Muscle of leg (tissue), 11 donors: ENCODE data around the gene NFKBIZ. TPM values are rescaled to one million over a fixed set of nuclear protein-coding genes. Genes with fewer than 3 reads are reported as not detected.
"Not testable (repeated sequence)": the region's sequence is repeated elsewhere in the genome, so short reads cannot be mapped to it uniquely, and the experiment has no call there.

ENCODE experiments used
- DNase-seq: peaks from one replicate; pipeline ENCODE4 v3.0.0; 2013
- H3K27ac ChIP-seq: one replicate; pipeline ENCODE4 v1.5.1; 2013; ENCODE audit warnings: mild to moderate bottlenecking, low read length, control low read depth
- H3K27me3 ChIP-seq: one replicate; pipeline ENCODE4 v1.6.1; 2013; ENCODE audit warnings: low read length; ENCODE audit not compliant: control insufficient read depth, insufficient read depth
- H3K36me3 ChIP-seq: one replicate; pipeline ENCODE4 v1.6.1; 2013; ENCODE audit warnings: low read length; ENCODE audit not compliant: control insufficient read depth, insufficient read depth
- H3K4me1 ChIP-seq: one replicate; pipeline ENCODE4 v1.6.1; 2013; ENCODE audit warnings: low read length; ENCODE audit not compliant: control insufficient read depth, insufficient read depth
- H3K4me3 ChIP-seq: one replicate; pipeline ENCODE4 v1.5.1; 2013; ENCODE audit warnings: low read length, control low read depth
- H3K9me3 ChIP-seq: replicated peaks from 2 replicates; pipeline ENCODE4 v1.6.1; 2013; ENCODE audit warnings: low read depth, low read length; ENCODE audit not compliant: control insufficient read depth
- WGBS: methylation state at CpG from one replicate; pipeline ENCODE4 v1.1.5; 2013; ENCODE audit warnings: missing lambda C conversion rate; ENCODE audit not compliant: insufficient coverage; 5-methylcytosine and 5-hydroxymethylcytosine counted together
- polyA plus RNA-seq, 8 donors: library from polyadenylated mRNA; unstranded; fragments of 120-200 nt; gene quantifications; one replicate each; pipeline versions ENCODE4 v1.2.1 to v1.2.3, GENCODE V29; 2013; ENCODE audit warnings: inconsistent platforms in 1 of 8, low replicate concordance in 1 of 8; ENCODE audit not compliant: insufficient read length in 8 of 8, insufficient read depth in 1 of 8
- total RNA-seq: library from RNA; stranded (reverse); fragments of 120-200 nt; gene quantifications from one replicate; pipeline ENCODE4 v1.2.4, GENCODE V29; 2013

The NFKBIZ gene
- total and polyA plus RNA-seq, 9 donors = 1.4 to 11.6 (median 3.6) TPM

DNA sequence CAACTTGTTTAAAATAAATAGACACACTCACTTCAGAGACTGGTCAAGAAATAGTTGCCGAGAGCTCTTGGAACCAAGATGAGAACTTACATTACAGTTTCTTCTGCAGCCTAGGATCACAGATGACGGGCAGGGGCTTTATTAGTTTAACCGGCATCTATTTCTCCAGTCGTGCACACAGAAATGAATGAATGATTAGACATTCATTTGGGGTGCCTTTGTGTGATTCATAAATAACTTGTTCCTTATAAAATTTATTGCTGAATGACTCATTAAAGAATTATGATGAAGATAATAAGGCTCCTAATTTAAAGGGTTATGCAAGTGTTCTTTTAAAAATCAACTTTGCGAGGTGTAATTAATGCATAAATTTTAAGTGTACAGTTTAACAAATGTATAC, 20.8 kb downstream of the NFKBIZ start:
- Histone ChIP-seq H3K36me3 (no peaks in the 10 kb centered on the region), H3K27me3 (no peaks in the 10 kb centered on the region), H3K4me3 (no peak overlapping the region), H3K9me3 (no peaks in the 10 kb centered on the region), H3K27ac (no peak overlapping the region), H3K4me1 (no peaks in the 10 kb centered on the region)
- no peak for DNase-seq
- no CpG with 5 or more reads among the region's 5 CpGs for WGBS

DNA sequence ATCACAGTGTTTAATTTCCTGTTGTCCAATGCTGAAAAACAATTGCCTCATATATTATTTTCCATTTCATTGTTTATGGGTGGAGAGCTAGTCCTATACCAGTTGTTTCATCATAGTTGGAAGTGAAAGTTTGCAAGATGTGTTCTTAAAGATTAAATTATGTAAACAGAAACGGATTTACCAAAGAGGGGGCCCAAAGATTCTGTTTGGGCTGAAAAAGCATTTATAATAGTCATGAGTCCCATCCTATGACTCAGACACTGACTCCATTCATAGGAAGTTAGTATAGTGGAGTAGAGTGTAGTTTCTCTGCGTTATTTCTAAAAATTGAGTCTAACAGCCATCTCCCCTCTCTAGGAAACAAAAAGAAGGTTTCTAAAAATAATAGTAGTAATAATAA, 24.3 kb downstream of the NFKBIZ start:
- no CpG with 5 or more reads among the region's 2 CpGs for WGBS
- Histone ChIP-seq H3K27ac (no peak overlapping the region), H3K36me3 (no peaks in the 10 kb centered on the region), H3K27me3 (no peaks in the 10 kb centered on the region), H3K4me1 (no peaks in the 10 kb centered on the region), H3K9me3 (no peaks in the 10 kb centered on the region), H3K4me3 (no peak overlapping the region)
- DNase-seq = no peak

DNA sequence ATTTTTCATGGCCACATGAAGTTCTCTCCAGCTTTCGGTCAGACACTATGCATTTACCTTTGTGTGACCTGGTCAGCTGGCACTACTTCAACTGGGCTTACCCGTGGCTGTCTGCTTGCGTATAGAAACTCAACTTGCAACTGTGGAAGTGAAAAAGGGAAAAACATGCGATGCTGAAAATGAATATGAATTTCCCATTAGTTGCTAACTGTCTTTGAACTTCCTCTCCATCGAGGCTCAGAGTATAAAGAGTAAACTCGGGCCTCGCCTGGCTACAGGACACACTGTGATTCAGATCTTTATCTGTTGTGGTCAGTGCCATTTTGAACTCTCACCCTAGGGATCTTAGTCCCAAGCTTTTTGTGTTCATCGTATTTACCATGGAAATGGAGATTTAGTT, 26.8 kb downstream of the NFKBIZ start:
- Histone ChIP-seq H3K27me3 (no peaks in the 10 kb centered on the region), H3K4me3 (no peak overlapping the region), H3K27ac (no peak overlapping the region), H3K4me1 (no peaks in the 10 kb centered on the region), H3K9me3 (no peaks in the 10 kb centered on the region), H3K36me3 (no peaks in the 10 kb centered on the region)
- peak; percentile 58 for DNase-seq
- WGBS = 89% methylated on average over 1 of the region's 8 CpGs

DNA sequence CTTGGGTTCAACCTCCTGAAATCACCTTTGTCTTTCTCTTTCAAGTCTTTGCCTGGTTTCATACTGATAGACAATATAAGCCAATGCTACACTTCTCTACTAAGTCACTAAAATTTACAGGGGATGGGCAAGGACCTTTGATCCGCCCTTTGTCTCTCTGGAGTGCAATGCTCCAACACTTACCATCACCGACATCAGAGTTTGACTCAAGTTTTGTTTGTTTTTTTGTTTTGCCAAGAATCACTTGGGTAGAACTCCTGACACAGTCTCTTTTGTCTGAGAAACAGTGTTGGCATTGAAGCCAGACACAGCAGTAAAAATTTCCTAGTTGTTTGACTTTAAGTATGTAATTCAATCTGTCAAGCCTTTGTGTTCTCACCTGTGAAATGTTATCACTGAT, 29.3 kb downstream of the NFKBIZ start:
- H3K36me3 ChIP-seq = no peaks in the 10 kb centered on the region
- H3K27me3 ChIP-seq = no peaks in the 10 kb centered on the region
- DNase-seq = no peak
- H3K9me3 ChIP-seq = no peaks in the 10 kb centered on the region
- H3K4me1 ChIP-seq = no peaks in the 10 kb centered on the region
- no peak overlapping the region for H3K4me3 ChIP-seq
- WGBS = no CpG with 5 or more reads among the region's 2 CpGs
- no peak overlapping the region for H3K27ac ChIP-seq

DNA sequence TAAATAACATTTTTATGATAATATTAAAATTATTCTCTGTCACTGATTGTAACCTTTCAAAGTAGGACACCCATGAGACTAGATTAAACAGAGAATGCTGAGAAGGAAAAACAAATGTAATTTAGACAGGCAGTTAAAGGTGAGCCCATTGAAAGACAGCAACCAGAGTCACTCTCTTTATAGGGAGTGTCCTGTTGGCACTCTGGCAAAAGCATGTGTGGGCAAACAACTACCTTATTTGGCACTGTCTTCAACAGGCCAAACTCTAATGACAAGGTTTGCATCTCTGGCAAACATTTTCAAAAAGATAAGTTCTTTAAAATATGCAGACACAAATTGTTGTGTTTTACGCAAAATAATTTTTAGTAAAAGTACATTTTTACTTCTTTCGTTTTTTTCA, 29.8 kb downstream of the NFKBIZ start:
- no peaks in the 10 kb centered on the region for H3K36me3 ChIP-seq
- WGBS = no CpG with 5 or more reads among the region's 2 CpGs
- no peak for DNase-seq
- no peak overlapping the region for H3K27ac ChIP-seq
- H3K27me3 ChIP-seq = no peaks in the 10 kb centered on the region
- H3K4me3 ChIP-seq = no peak overlapping the region
- no peaks in the 10 kb centered on the region for H3K4me1 ChIP-seq
- no peaks in the 10 kb centered on the region for H3K9me3 ChIP-seq

DNA sequence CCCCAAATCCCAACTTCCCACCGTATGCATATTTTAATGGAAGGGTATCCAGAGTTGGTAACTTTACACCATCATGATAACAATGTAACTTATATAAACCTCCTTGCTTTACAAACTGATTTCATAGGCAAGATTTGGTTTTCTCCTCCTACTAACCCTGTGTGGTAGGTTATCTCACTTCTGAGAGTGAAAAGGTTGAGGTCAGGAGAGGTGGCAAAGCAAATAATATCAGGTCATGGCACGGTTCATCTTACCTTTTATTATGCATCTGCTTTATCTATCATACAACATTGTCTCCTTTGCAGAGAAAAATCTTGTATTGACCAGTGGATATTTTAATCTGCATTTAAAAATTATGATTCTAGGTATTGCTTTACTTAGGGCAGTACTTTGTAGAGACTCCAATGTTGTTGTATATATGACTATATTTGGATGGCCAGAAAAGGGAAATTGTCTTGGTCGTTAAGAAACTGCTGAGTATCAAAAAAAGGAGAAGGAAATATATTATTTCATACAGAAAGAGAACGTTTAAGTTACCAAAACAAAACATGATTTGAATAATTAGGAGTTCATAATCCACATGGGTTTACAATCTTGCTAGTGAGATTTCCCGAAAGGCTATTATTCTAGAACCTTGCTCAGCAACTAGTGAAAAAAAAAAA, 30.4 kb downstream of the NFKBIZ start:
- no CpG with 5 or more reads among the region's 5 CpGs for WGBS
- no peaks in the 10 kb centered on the region for H3K4me1 ChIP-seq
- no peak overlapping the region for H3K4me3 ChIP-seq
- H3K27ac ChIP-seq = no peak overlapping the region
- H3K9me3 ChIP-seq = no peaks in the 10 kb centered on the region
- peak; percentile 27 for DNase-seq
- no peaks in the 10 kb centered on the region for H3K27me3 ChIP-seq
- no peaks in the 10 kb centered on the region for H3K36me3 ChIP-seq

DNA sequence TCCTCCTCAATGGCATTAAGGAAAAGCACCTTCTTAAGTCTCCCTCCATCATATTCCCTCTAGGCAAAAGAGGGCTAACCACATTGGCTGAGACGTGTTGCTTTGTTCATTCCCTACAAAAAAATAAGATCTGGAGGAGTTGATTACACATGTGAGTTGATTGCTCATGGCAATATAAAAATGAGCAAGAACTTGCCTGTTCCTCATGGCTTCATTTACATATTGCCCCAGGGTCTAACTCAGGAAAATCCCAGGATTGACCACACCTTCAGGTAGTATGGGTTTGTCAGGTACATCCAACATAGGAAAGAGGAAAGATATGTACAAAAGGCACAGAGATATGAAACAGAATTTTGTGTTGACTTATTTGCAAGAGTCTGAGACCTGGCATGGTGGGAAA, 35.5 kb downstream of the NFKBIZ start:
- H3K4me1 ChIP-seq = no peaks in the 10 kb centered on the region
- H3K9me3 ChIP-seq = no peaks in the 10 kb centered on the region
- WGBS = no CpG with 5 or more reads among the region's 1 CpG
- no peak for DNase-seq
- H3K4me3 ChIP-seq = no peak overlapping the region
- H3K27me3 ChIP-seq = no peaks in the 10 kb centered on the region
- H3K36me3 ChIP-seq = no peaks in the 10 kb centered on the region
- no peak overlapping the region for H3K27ac ChIP-seq

DNA sequence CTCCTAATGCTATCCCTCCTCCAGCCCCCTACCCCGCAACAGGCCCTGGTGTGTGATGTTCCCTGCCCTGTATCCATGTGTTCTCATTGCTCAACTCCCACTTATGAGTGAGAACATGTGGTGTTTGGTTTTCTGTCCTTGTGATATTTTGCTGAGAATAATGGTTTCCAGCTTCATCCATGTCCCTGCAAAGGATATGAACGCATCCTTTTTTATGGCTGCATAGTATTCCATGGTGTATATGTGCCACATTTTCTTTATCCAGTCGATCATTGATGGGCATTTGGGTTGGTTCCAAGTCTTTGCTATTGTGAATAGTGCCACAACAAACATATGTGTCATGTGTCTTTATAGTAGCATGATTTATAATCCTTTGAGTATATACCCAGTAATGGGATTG, 36.3 kb downstream of the NFKBIZ start:
- not testable (repeated sequence) for H3K4me3 ChIP-seq, H3K9me3 ChIP-seq, H3K27me3 ChIP-seq, DNase-seq, H3K36me3 ChIP-seq, H3K27ac ChIP-seq, H3K4me1 ChIP-seq
- no CpG with 5 or more reads among the region's 3 CpGs for WGBS

DNA sequence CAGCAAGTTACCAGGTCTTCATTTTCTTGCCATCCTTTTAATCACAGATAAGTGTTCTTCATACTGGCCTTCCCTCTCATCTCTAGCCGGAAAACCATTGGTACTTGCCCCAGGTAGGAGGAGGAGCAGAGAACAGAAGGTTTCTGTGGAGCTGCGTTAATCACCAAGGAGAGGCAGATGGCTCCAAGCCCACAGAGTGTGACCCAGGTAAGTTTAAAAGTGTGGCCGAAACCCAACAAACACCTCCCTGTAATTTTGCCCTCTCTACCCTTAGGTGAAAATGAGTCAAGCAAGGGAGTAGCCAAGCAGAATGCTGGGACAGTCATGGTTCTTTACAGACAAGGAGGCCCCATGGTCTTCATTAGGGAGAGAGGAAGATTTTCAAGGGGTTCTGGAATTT, 37.3 kb downstream of the NFKBIZ start:
- Histone ChIP-seq H3K9me3 (no peaks in the 10 kb centered on the region), H3K4me3 (no peak overlapping the region), H3K4me1 (no peaks in the 10 kb centered on the region), H3K27ac (no peak overlapping the region), H3K27me3 (no peaks in the 10 kb centered on the region), H3K36me3 (no peaks in the 10 kb centered on the region)
- no peak for DNase-seq
- WGBS = no CpG with 5 or more reads among the region's 3 CpGs

DNA sequence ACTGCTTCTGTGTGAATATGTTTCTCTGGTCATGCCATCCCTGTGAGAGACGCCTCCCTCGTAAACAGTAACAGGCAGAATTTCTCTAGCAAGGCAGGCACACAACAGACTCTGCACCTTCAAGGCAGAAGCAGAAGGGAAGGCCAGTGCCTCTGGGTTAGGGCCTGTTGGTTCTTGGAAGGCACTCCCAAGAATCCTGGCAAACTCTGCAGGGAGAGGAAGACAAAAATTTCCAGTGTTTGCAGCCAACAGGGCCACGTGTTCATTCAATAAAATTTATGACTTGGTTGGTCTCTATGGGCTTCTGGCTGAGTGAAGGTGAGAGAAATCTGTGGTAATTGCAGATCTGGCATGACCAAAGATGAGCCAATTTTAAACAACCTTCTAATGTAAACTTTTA, 39.3 kb downstream of the NFKBIZ start:
- no peaks in the 10 kb centered on the region for H3K27me3 ChIP-seq
- H3K9me3 ChIP-seq = no peaks in the 10 kb centered on the region
- no peak overlapping the region for H3K4me3 ChIP-seq
- H3K27ac ChIP-seq = no peak overlapping the region
- DNase-seq = peak; percentile 16
- H3K36me3 ChIP-seq = no peaks in the 10 kb centered on the region
- WGBS = 80% methylated on average over 1 of the region's 3 CpGs
- no peaks in the 10 kb centered on the region for H3K4me1 ChIP-seq

DNA sequence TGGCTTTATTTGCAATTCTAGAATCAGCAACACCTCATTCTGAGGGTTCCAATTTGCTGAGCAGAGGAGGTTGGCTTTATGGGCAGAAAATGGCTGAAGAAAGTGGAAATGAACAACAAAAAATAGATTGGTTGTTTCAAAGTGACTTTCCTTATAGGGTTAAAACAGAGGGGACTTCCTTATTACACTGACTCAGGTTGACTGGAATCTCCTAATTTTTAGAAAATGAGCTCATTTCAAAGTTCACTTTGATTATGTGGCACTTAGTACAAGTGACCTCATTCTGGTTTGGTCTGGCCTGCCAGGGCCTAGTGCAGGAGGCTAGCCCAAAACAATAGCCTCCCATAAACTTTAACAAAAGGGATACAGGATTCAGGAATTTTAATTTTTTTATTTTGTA, 41.4 kb downstream of the NFKBIZ start:
- Histone ChIP-seq H3K27ac (no peak overlapping the region), H3K9me3 (no peaks in the 10 kb centered on the region), H3K4me1 (no peaks in the 10 kb centered on the region), H3K36me3 (no peaks in the 10 kb centered on the region), H3K4me3 (no peak overlapping the region), H3K27me3 (no peaks in the 10 kb centered on the region)
- no peak for DNase-seq
